HEK293 (cell line): ENCODE measurements around the gene PRR14L.
A peak's percentile ranks its signal among the peaks of the same experiment; 100 is the strongest.

Source experiments
- CTCF ChIA-PET: fragments of 350-600 bp; formaldehyde crosslinking; extraction: SDS; loops from one replicate; lab custom pipeline; 2021; ENCODE audit warnings: antibody characterized with exemption; lab: Yijun Ruan, JAX
- POLR2A ChIA-PET: fragments of 300-600 bp; formaldehyde crosslinking; extraction: SDS; loops from one replicate; lab custom pipeline; 2020; ENCODE audit warnings: antibody characterized with exemption, inconsistent platforms; lab: Yijun Ruan, JAX
- H3K27ac ChIP-seq: fragments of 200-500 bp; sonication (Bioruptor generic); 2 replicates; pipeline ENCODE4 v1.5.1; 2014; ENCODE audit warnings: low read depth, low read length, control low read depth, inconsistent platforms; ENCODE audit errors: extremely low read depth
- H3K36me3 ChIP-seq, 2 experiments: fragments of 200-500 bp in 1 of 2; sonication (Bioruptor generic) in 1 of 2; 1 replicate in 1 of 2; 2 replicates in 1 of 2; pipeline ENCODE4 v1.5.1; 2014 to 2017; ENCODE audit warnings: inconsistent platforms in 2 of 2, low read length in 2 of 2; ENCODE audit not compliant: control insufficient read depth in 2 of 2, insufficient read depth in 1 of 2
- H3K4me1 ChIP-seq: fragments of 200-500 bp; sonication (Bioruptor generic); 2 replicates; pipeline ENCODE4 v1.5.1; 2014; ENCODE audit warnings: mild to moderate bottlenecking, low read length, inconsistent platforms; ENCODE audit not compliant: control insufficient read depth, insufficient read depth
- H3K4me3 ChIP-seq: 2 replicates; pipeline ENCODE4 v1.5.1; 2011; ENCODE audit warnings: low read depth, mild to moderate bottlenecking, control low read depth, low read length, moderate library complexity
- H3K9me3 ChIP-seq: fragments of 200-500 bp; sonication (Bioruptor generic); 2 replicates; pipeline ENCODE4 v1.5.1; 2014; ENCODE audit warnings: low read depth, low read length, inconsistent platforms; ENCODE audit not compliant: control insufficient read depth, insufficient read depth
- HOXD13 ChIP-seq: sonication (generic); formaldehyde crosslinking; IDR thresholded peaks from 2 replicates; pipeline ENCODE4 v1.8.0; 2022; ENCODE audit warnings: missing genetic modification reagents, borderline replicate concordance
- KLF16 ChIP-seq: fragments of 450-650 bp; formaldehyde crosslinking; IDR thresholded peaks from 2 replicates; pipeline ENCODE4 v1.5.1; 2017; ENCODE audit warnings: missing biosample characterization, missing genetic modification characterization
- KLF7 ChIP-seq: fragments of 450-650 bp; formaldehyde crosslinking; IDR thresholded peaks from 2 replicates; pipeline ENCODE4 v1.5.1; 2016; ENCODE audit warnings: missing biosample characterization, missing genetic modification characterization, borderline replicate concordance
- ZBTB8A ChIP-seq: fragments of 450-650 bp; formaldehyde crosslinking; IDR thresholded peaks from 2 replicates; pipeline ENCODE4 v1.5.1; 2016; ENCODE audit warnings: missing biosample characterization, missing genetic modification characterization
- ZFP3 ChIP-seq: fragments of 450-650 bp; formaldehyde crosslinking; IDR thresholded peaks from 2 replicates; pipeline ENCODE4 v1.5.1; 2016; ENCODE audit warnings: low read depth, missing biosample characterization, missing genetic modification characterization
- ZNF10 ChIP-seq: fragments of 450-650 bp; formaldehyde crosslinking; IDR thresholded peaks from 2 replicates; pipeline ENCODE4 v1.5.1; 2017; ENCODE audit warnings: missing biosample characterization, missing genetic modification characterization
- ZNF112 ChIP-seq: fragments of 450-650 bp; formaldehyde crosslinking; IDR thresholded peaks from 2 replicates; pipeline ENCODE4 v1.5.0; 2017; ENCODE audit warnings: missing biosample characterization, missing genetic modification characterization
- ZNF175 ChIP-seq: fragments of 450-650 bp; formaldehyde crosslinking; IDR thresholded peaks from 2 replicates; pipeline ENCODE4 v1.5.1; 2016; ENCODE audit warnings: missing biosample characterization, missing genetic modification characterization
- ZNF19 ChIP-seq: fragments of 450-650 bp; formaldehyde crosslinking; IDR thresholded peaks from 2 replicates; pipeline ENCODE4; 2016; ENCODE audit warnings: missing biosample characterization, missing genetic modification characterization, low read depth
- ZNF302 ChIP-seq: fragments of 450-650 bp; formaldehyde crosslinking; IDR thresholded peaks from 2 replicates; pipeline ENCODE4 v1.5.1; 2016; ENCODE audit warnings: missing biosample characterization, missing genetic modification characterization, low read depth
- ZNF416 ChIP-seq: fragments of 450-650 bp; formaldehyde crosslinking; IDR thresholded peaks from 2 replicates; pipeline ENCODE4 v1.5.1; 2016; ENCODE audit warnings: missing biosample characterization, missing genetic modification characterization
- ZNF433 ChIP-seq: fragments of 450-650 bp; formaldehyde crosslinking; IDR thresholded peaks from 2 replicates; pipeline ENCODE4 v1.5.1; 2016; ENCODE audit warnings: missing biosample characterization, missing genetic modification characterization, low read depth
- ZNF473 ChIP-seq: fragments of 450-650 bp; formaldehyde crosslinking; IDR thresholded peaks from 2 replicates; pipeline ENCODE4 v1.5.1; 2017; ENCODE audit warnings: missing biosample characterization, missing genetic modification characterization
- ZNF549 ChIP-seq: fragments of 450-650 bp; IDR thresholded peaks from 2 replicates; pipeline ENCODE4 v1.5.1; 2018; ENCODE audit warnings: missing biosample characterization, missing genetic modification characterization, mild to moderate bottlenecking, inconsistent platforms, moderate library complexity
- ZNF558 ChIP-seq: fragments of 450-650 bp; formaldehyde crosslinking; IDR thresholded peaks from 2 replicates; pipeline ENCODE4 v1.5.1; 2016; ENCODE audit warnings: missing biosample characterization, missing genetic modification characterization
- ZNF560 ChIP-seq: fragments of 450-650 bp; formaldehyde crosslinking; IDR thresholded peaks from 2 replicates; pipeline ENCODE4 v1.5.1; 2017; ENCODE audit warnings: missing biosample characterization, missing genetic modification characterization, borderline replicate concordance
- ZNF561 ChIP-seq: fragments of 450-650 bp; IDR thresholded peaks from 2 replicates; pipeline ENCODE4 v1.5.1; 2018; ENCODE audit warnings: missing biosample characterization, missing genetic modification characterization, borderline replicate concordance
- ZNF585B ChIP-seq: fragments of 450-650 bp; formaldehyde crosslinking; IDR thresholded peaks from 2 replicates; pipeline ENCODE4 v1.5.1; 2016; ENCODE audit warnings: missing biosample characterization, missing genetic modification characterization
- ZNF623 ChIP-seq: fragments of 450-650 bp; formaldehyde crosslinking; IDR thresholded peaks from 2 replicates; pipeline ENCODE4 v1.5.1; 2016; ENCODE audit warnings: missing biosample characterization, missing genetic modification characterization
- ZNF626 ChIP-seq: fragments of 450-650 bp; sonication (Bioruptor Pico); formaldehyde crosslinking; IDR thresholded peaks from 2 replicates; pipeline ENCODE4 v1.5.1; 2018; ENCODE audit warnings: missing biosample characterization, missing genetic modification characterization, inconsistent platforms
- ZNF629 ChIP-seq: fragments of 450-650 bp; formaldehyde crosslinking; IDR thresholded peaks from 2 replicates; pipeline ENCODE4 v1.5.1; 2017; ENCODE audit warnings: missing biosample characterization, missing genetic modification characterization
- ZNF660 ChIP-seq: fragments of 450-650 bp; IDR thresholded peaks from 2 replicates; pipeline ENCODE4 v1.5.1; 2018; ENCODE audit warnings: missing biosample characterization, mild to moderate bottlenecking, missing genetic modification characterization
- ZNF677 ChIP-seq: fragments of 450-650 bp; IDR thresholded peaks from 2 replicates; pipeline ENCODE4 v1.5.0; 2018; ENCODE audit warnings: missing biosample characterization, mild to moderate bottlenecking, missing genetic modification characterization, moderate library complexity
- ZNF707 ChIP-seq: fragments of 450-650 bp; formaldehyde crosslinking; IDR thresholded peaks from 2 replicates; pipeline ENCODE4 v1.5.1; 2016; ENCODE audit warnings: missing biosample characterization, missing genetic modification characterization
- ZNF785 ChIP-seq: fragments of 450-650 bp; formaldehyde crosslinking; IDR thresholded peaks from 2 replicates; pipeline ENCODE4 v1.5.1; 2016; ENCODE audit warnings: missing biosample characterization, missing genetic modification characterization
- ZNF830 ChIP-seq: fragments of 450-650 bp; IDR thresholded peaks from 2 replicates; pipeline ENCODE4 v1.5.0; 2018; ENCODE audit warnings: missing biosample characterization, missing genetic modification characterization, low read depth, mild to moderate bottlenecking, moderate library complexity
- ZSCAN16 ChIP-seq: fragments of 450-650 bp; formaldehyde crosslinking; IDR thresholded peaks from 2 replicates; pipeline ENCODE4 v1.5.1; 2016; ENCODE audit warnings: missing biosample characterization, missing genetic modification characterization
- ZXDB ChIP-seq: fragments of 450-650 bp; formaldehyde crosslinking; IDR thresholded peaks from 2 replicates; pipeline ENCODE4 v1.5.1; 2016; ENCODE audit warnings: missing biosample characterization, missing genetic modification characterization
- TF ChIP-seq, protein P1 (sequence below): fragments of 450-650 bp; IDR thresholded peaks from 2 replicates; pipeline ENCODE4 v1.5.1; 2018; ENCODE audit warnings: missing biosample characterization, mild to moderate bottlenecking, missing genetic modification characterization
- TF ChIP-seq, protein P2 (sequence below): fragments of 450-650 bp; formaldehyde crosslinking; IDR thresholded peaks from 2 replicates; pipeline ENCODE4 v1.5.1; 2016; ENCODE audit warnings: missing biosample characterization, missing genetic modification characterization

The PRR14L gene

DNA sequence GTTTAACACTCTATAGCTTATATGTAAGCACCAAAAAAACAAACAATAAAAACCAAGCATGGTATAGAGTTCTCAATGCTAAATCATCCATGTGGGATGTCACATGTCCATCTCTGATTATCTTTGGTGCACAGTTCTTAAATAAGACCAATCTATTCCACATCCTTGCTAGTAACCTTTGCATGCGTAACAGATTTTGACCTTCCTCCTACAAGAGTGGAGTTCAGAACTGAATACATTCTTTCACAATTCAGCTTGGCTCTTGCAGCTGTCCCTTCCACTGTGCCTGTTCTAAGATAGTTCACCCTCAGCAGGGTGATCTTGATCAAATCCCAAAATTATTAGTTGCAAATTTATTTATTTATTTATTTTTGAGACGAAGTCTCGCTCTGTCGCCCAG lies 21.1 kb downstream of the PRR14L start (continued):
- no peak for TF ChIP-seq ZBTB8A (tag by site-specific recombination)
- no peak for TF ChIP-seq ZNF302 (tag by site-specific recombination)

DNA sequence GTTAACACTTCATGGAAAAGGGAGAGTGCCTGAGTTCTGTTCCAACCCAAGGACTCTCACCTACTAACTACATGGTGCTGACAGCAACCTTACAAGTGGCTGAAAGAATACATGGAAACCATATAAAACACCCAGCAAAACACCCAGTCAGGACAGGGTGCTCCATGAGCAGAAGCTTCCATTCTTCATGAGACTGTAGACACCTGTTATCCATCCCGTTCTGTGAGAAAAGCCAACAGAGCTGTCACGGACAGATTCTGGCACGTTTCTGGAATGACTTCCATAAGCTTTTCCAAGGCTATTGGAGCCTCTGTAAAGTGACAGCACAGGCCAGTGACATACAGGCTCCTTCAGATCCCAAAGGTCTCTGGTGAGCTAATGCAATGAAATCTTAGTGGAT lies 23.2 kb downstream of the PRR14L start:
- no peaks in the 10 kb centered on the region for H3K4me1 ChIP-seq
- peaks cover 40 to 44% of the 10 kb centered on the region in 2 experiments; a peak in 2 of 3 replicates for H3K36me3 ChIP-seq
- H3K9me3 ChIP-seq, result no peaks in the 10 kb centered on the region
- no peak overlapping the region for H3K27ac ChIP-seq
- ChIA-PET POLR2A (interaction anchor here (0.6 to 1.4 kb wide), 2 partner anchors 14 to 78 kb away, joined by 3 to 4 read pairs; no protein-coding TSS in a partner anchor), CTCF (no interaction called here)
- no peak for TF ChIP-seq KLF16 (tag by site-specific recombination)
- no peak for TF ChIP-seq KLF7 (tag by site-specific recombination)
- TF ChIP-seq ZNF660, result no peak
- TF ChIP-seq ZNF623 (tag by site-specific recombination), result no peak
- TF ChIP-seq ZNF112 (tag by site-specific recombination), result no peak
- TF ChIP-seq ZNF433 (tag by site-specific recombination), result no peak
- no peak for TF ChIP-seq ZNF561 (tag by site-specific recombination)
- TF ChIP-seq ZNF19 (tag by site-specific recombination), result no peak
- no peak for TF ChIP-seq HOXD13 (CRISPR knock-in tag)
- no peak for TF ChIP-seq ZNF10 (tag by site-specific recombination)
- no peak for TF ChIP-seq ZNF416
- TF ChIP-seq ZNF473 (tag by site-specific recombination), result no peak
- no peak for TF ChIP-seq ZNF830
- no peak for TF ChIP-seq ZNF175
- H3K4me3 ChIP-seq, result no peak overlapping the region

DNA sequence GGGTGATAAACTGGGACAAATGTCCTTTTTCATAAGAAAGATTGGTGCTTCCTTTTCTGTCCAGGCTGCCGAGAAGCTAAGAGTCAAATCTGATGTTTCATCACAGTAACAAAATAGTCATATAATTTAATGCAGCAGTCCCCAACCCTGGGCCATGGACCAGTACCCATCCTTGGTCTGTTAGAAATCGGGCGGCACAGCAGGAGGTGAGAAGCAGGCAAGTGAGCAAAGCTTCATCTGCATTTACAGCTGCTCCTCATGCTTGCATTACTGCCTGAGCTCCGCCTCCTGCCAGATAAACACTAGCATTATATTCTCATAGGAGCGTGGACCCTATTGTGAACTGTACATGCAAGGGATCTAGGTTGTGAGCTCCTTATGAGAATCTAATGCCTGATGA lies 26.2 kb downstream of the PRR14L start:
- no peak overlapping the region for H3K27ac ChIP-seq
- no peaks in the 10 kb centered on the region for H3K9me3 ChIP-seq
- CTCF ChIA-PET, result interaction anchor here (0.9 kb wide), 2 partner anchors 9 to 247 kb away, joined by 3 to 4 read pairs; no protein-coding TSS in a partner anchor
- H3K4me1 ChIP-seq, result no peaks in the 10 kb centered on the region
- peaks cover 54 to 57% of the 10 kb centered on the region in 2 experiments for H3K36me3 ChIP-seq
- POLR2A ChIA-PET, result interaction anchor here (0.8 to 1.6 kb wide), 2 partner anchors 11 to 47 kb away, joined by 3 read pairs; no protein-coding TSS in a partner anchor
- H3K4me3 ChIP-seq, result no peak overlapping the region
- TF ChIP-seq ZNF549 (tag by site-specific recombination) (peak; percentile 69), ZXDB (tag by site-specific recombination) (no peak)
- TF ChIP-seq, protein P1, sequence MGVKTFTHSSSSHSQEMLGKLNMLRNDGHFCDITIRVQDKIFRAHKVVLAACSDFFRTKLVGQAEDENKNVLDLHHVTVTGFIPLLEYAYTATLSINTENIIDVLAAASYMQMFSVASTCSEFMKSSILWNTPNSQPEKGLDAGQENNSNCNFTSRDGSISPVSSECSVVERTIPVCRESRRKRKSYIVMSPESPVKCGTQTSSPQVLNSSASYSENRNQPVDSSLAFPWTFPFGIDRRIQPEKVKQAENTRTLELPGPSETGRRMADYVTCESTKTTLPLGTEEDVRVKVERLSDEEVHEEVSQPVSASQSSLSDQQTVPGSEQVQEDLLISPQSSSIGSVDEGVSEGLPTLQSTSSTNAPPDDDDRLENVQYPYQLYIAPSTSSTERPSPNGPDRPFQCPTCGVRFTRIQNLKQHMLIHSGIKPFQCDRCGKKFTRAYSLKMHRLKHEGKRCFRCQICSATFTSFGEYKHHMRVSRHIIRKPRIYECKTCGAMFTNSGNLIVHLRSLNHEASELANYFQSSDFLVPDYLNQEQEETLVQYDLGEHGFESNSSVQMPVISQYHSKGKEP (tag by site-specific recombination), result peak; percentile 41

DNA sequence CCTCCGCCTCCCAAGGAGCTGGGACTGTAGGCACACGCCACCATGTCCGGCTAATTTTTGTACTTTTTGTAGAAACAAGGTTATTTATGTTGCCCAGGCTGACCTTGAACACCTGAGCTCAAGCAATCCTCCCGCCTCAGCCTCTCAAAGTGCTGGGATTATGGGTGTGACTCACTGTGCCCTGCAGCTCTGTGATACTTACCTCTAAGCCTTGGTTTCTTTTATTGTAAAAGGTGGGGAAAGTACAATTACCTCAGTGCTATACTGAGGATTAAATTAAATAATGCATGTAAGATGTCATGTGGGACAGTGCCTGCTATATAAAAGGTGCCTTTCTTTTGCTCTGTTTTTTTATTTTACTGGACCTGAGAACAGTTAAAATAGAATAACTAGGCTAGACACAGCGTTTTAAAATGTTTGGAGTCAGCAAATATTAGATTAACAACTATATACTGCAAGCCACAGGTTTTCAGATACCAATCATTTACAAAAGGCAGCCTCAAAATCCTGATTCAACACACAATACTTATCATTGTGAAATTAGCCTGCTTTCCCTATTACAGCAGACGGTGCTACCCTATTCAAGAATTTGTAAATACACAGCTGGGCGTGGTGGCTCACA lies 30.0 kb downstream of the PRR14L start:
- Histone ChIP-seq H3K4me3 (no peak overlapping the region), H3K9me3 (no peaks in the 10 kb centered on the region), H3K36me3 (peaks cover 58 to 66% of the 10 kb centered on the region in 2 experiments), H3K27ac (no peak overlapping the region), H3K4me1 (no peaks in the 10 kb centered on the region)
- POLR2A ChIA-PET, result no interaction called here
- CTCF ChIA-PET, result interaction anchor here (1.6 kb wide), 1 partner anchor 250 kb away, joined by 3 read pairs; no protein-coding TSS in a partner anchor
- TF ChIP-seq ZNF785 (no peak), ZNF707 (tag by site-specific recombination) (no peak), ZNF626 (tag by site-specific recombination) (no peak), ZNF558 (tag by site-specific recombination) (no peak), ZNF629 (tag by site-specific recombination) (no peak), ZSCAN16 (no peak), ZNF560 (tag by site-specific recombination) (no peak), ZNF677 (tag by site-specific recombination) (no peak), ZFP3 (tag by site-specific recombination) (no peak), ZNF585B (tag by site-specific recombination) (no peak)
- TF ChIP-seq, protein P2, sequence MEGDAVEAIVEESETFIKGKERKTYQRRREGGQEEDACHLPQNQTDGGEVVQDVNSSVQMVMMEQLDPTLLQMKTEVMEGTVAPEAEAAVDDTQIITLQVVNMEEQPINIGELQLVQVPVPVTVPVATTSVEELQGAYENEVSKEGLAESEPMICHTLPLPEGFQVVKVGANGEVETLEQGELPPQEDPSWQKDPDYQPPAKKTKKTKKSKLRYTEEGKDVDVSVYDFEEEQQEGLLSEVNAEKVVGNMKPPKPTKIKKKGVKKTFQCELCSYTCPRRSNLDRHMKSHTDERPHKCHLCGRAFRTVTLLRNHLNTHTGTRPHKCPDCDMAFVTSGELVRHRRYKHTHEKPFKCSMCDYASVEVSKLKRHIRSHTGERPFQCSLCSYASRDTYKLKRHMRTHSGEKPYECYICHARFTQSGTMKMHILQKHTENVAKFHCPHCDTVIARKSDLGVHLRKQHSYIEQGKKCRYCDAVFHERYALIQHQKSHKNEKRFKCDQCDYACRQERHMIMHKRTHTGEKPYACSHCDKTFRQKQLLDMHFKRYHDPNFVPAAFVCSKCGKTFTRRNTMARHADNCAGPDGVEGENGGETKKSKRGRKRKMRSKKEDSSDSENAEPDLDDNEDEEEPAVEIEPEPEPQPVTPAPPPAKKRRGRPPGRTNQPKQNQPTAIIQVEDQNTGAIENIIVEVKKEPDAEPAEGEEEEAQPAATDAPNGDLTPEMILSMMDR (tag by site-specific recombination), result no peak
